ENCODE data around the gene ADAMTS16. TPM values are rescaled to one million over a fixed set of nuclear protein-coding genes. Genes with fewer than 3 reads are reported as not detected.

The ADAMTS16 gene
- polyA plus RNA-seq, 3 donors, result not detected

DNA sequence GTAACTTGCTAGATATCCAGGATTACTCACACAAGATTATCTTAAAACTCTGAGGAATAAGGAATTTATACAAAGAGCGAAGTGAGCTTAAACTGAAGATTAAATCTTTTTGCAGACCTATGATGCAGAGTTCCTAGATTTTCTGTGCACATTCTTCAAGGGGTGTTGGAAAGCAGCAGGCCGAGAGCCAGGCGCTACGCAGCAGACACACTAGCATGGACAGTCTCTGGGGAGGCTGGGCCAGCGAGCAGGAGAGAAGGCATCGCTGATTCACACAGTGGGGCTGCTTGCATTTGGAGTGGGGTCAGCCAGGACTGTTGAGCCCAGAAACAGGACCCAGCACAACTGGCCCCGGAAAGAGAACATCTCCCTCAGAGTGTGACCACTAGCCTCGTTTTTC is 136.3 kb downstream of the ADAMTS16 start:
- H3K9me3 Mint-ChIP-seq, result peaks cover 0 to 11% (median 2%) of the 10 kb centered on the region in 7 donors
- no peak overlapping the region for H3K4me3 Mint-ChIP-seq
- no peaks in the 10 kb centered on the region for H3K4me1 Mint-ChIP-seq
- Histone ChIP-seq H3K36me3 (replicated peaks in 1 of 2; ENCODE audit: control insufficient read depth in 1 of 2, insufficient read depth in 2 of 2, low read length in 2 of 2) (no peaks in the 10 kb centered on the region), H3K4me3 (replicated peaks in 1 of 3; ENCODE audit: low read depth in 2 of 3, low read length in 3 of 3) (no peak overlapping the region), H3K27me3 (ENCODE audit: control insufficient read depth in 2 of 2, insufficient read depth in 2 of 2, low read length in 2 of 2) (no peaks in the 10 kb centered on the region), H2AFZ (ENCODE audit: insufficient read depth, low read depth, low read length, poor library complexity, severe bottlenecking) (no peak overlapping the region), H3K27ac (ENCODE audit: low read depth in 1 of 2, low read length in 2 of 2) (no peak overlapping the region), H3K9me3 (replicated peaks in 1 of 2; ENCODE audit: control insufficient read depth in 1 of 2, insufficient read depth in 1 of 2, low read length in 2 of 2) (peaks cover 4 to 8% of the 10 kb centered on the region in 2 donors), H3K4me2 (replicated peaks; ENCODE audit: extremely low read depth, low read length, poor library complexity, severe bottlenecking) (no peak overlapping the region), H4K20me1 (ENCODE audit: insufficient read depth, low read length) (no peaks in the 10 kb centered on the region), H3K4me1 (ENCODE audit: control insufficient read depth in 1 of 2, insufficient read depth in 2 of 2, low read length in 2 of 2) (no peaks in the 10 kb centered on the region), H3K79me2 (ENCODE audit: insufficient read depth, low read length) (no peaks in the 10 kb centered on the region), H3K9ac (ENCODE audit: insufficient read depth, low read length, poor library complexity, severe bottlenecking) (no peak overlapping the region)
- intact Hi-C loops (cut with micrococcal nuclease), result no loop called here
- TF ChIP-seq, protein P1, sequence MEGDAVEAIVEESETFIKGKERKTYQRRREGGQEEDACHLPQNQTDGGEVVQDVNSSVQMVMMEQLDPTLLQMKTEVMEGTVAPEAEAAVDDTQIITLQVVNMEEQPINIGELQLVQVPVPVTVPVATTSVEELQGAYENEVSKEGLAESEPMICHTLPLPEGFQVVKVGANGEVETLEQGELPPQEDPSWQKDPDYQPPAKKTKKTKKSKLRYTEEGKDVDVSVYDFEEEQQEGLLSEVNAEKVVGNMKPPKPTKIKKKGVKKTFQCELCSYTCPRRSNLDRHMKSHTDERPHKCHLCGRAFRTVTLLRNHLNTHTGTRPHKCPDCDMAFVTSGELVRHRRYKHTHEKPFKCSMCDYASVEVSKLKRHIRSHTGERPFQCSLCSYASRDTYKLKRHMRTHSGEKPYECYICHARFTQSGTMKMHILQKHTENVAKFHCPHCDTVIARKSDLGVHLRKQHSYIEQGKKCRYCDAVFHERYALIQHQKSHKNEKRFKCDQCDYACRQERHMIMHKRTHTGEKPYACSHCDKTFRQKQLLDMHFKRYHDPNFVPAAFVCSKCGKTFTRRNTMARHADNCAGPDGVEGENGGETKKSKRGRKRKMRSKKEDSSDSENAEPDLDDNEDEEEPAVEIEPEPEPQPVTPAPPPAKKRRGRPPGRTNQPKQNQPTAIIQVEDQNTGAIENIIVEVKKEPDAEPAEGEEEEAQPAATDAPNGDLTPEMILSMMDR (IDR thresholded peaks at IDR 0.05), result no peak
- no peak overlapping the region for H3K27ac Mint-ChIP-seq
- H3K36me3 Mint-ChIP-seq, result no peaks in the 10 kb centered on the region
- H3K27me3 Mint-ChIP-seq (ENCODE audit: low read depth in 3 of 3), result peaks cover 0 to 3% (median 0%) of the 10 kb centered on the region in 3 donors
- 98% methylated on average over 6 of the region's 8 CpGs for WGBS (ENCODE audit: insufficient coverage)
- no peak for DNase-seq

GRCh38 chr5:5276951-5277517 is 136.9 kb downstream of the ADAMTS16 start:
- Mint-ChIP-seq H3K27ac (no peak overlapping the region), H3K9me3 (peaks cover 0 to 10% (median 2%) of the 10 kb centered on the region in 7 donors), H3K27me3 (ENCODE audit: low read depth in 3 of 3) (peaks cover 0 to 3% (median 0%) of the 10 kb centered on the region in 3 donors), H3K4me3 (no peak overlapping the region), H3K4me1 (no peaks in the 10 kb centered on the region), H3K36me3 (no peaks in the 10 kb centered on the region)
- no peaks in the 10 kb centered on the region for H4K20me1 ChIP-seq (ENCODE audit: insufficient read depth, low read length)
- intact Hi-C loops (cut with micrococcal nuclease), result no loop called here
- DNase-seq, result no peak
- 90% methylated on average over 9 of the region's 12 CpGs for WGBS (ENCODE audit: insufficient coverage)
- H3K36me3 ChIP-seq (replicated peaks in 1 of 2; ENCODE audit: control insufficient read depth in 1 of 2, insufficient read depth in 2 of 2, low read length in 2 of 2), result no peaks in the 10 kb centered on the region
- H3K4me2 ChIP-seq (replicated peaks; ENCODE audit: extremely low read depth, low read length, poor library complexity, severe bottlenecking), result no peak overlapping the region
- H3K27ac ChIP-seq (ENCODE audit: low read depth in 1 of 2, low read length in 2 of 2), result no peak overlapping the region
- H3K9ac ChIP-seq (ENCODE audit: insufficient read depth, low read length, poor library complexity, severe bottlenecking), result no peak overlapping the region
- H3K79me2 ChIP-seq (ENCODE audit: insufficient read depth, low read length), result no peaks in the 10 kb centered on the region
- peaks cover 4 to 8% of the 10 kb centered on the region in 2 donors for H3K9me3 ChIP-seq (replicated peaks in 1 of 2; ENCODE audit: control insufficient read depth in 1 of 2, insufficient read depth in 1 of 2, low read length in 2 of 2)
- TF ChIP-seq, protein P1 (IDR thresholded peaks at IDR 0.05), result no peak
- no peaks in the 10 kb centered on the region for H3K4me1 ChIP-seq (ENCODE audit: control insufficient read depth in 1 of 2, insufficient read depth in 2 of 2, low read length in 2 of 2)
- H2AFZ ChIP-seq (ENCODE audit: insufficient read depth, low read depth, low read length, poor library complexity, severe bottlenecking), result no peak overlapping the region
- no peaks in the 10 kb centered on the region for H3K27me3 ChIP-seq (ENCODE audit: control insufficient read depth in 2 of 2, insufficient read depth in 2 of 2, low read length in 2 of 2)
- no peak overlapping the region for H3K4me3 ChIP-seq (replicated peaks in 1 of 3; ENCODE audit: low read depth in 2 of 3, low read length in 3 of 3)
